ENCODE data around the gene WDR62. TPM values are rescaled to one million over a fixed set of nuclear protein-coding genes. Genes with fewer than 3 reads are reported as not detected.

WDR62 gene
- total RNA-seq, 1 experiment from 2014 or later: 32.9 TPM

DNA sequence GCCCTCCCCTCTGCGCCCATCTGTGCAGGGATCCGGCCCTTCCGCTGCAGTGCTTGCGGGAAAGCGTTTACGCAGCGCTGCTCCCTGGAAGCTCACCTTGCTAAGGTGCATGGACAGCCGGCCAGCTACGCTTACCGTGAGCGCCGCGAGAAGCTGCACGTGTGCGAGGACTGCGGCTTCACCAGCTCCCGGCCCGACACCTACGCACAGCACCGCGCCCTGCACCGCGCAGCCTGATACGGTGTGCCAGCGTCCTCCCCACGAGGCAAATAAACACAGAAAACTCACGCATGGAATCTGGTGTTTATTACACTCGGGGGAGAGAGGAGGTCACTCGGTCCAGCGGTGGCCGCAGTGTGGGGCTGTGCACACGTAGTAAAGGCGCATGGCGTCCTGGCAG is 58.7 kb downstream of the WDR62 start:
- Histone ChIP-seq H3K4me3 (ENCODE audit: low read depth, low read length) (peak overlapping the region; percentile 92), H3K36me3 (ENCODE audit: control insufficient read depth, insufficient read depth, low read length) (peaks cover 8% of the 10 kb centered on the region; the same call in 1 of the 2 replicates), H3K27me3 (replicated peaks; ENCODE audit: control insufficient read depth, insufficient read depth, low read length) (no peaks in the 10 kb centered on the region), H3K4me1 (peaks cover 7% of the 10 kb centered on the region; the same call in 1 of the 2 replicates), H3K9me3 (no peaks in the 10 kb centered on the region)
- DNase-seq: no peak
- CTCF ChIA-PET: no interaction called here
- intact Hi-C loops (cut with micrococcal nuclease; ENCODE audit: unreplicated experiment): no loop called here
- H3K36me3 Mint-ChIP-seq (ENCODE audit: insufficient read depth, unreplicated experiment): peaks cover 59% of the 10 kb centered on the region
- H3K27me3 Mint-ChIP-seq (ENCODE audit: insufficient read depth, unreplicated experiment): no peaks in the 10 kb centered on the region
- peak overlapping the region; percentile 96 for H3K27ac Mint-ChIP-seq (ENCODE audit: unreplicated experiment)
- H3K9me3 Mint-ChIP-seq (ENCODE audit: unreplicated experiment): no peaks in the 10 kb centered on the region
- TF ChIP-seq, protein P1, sequence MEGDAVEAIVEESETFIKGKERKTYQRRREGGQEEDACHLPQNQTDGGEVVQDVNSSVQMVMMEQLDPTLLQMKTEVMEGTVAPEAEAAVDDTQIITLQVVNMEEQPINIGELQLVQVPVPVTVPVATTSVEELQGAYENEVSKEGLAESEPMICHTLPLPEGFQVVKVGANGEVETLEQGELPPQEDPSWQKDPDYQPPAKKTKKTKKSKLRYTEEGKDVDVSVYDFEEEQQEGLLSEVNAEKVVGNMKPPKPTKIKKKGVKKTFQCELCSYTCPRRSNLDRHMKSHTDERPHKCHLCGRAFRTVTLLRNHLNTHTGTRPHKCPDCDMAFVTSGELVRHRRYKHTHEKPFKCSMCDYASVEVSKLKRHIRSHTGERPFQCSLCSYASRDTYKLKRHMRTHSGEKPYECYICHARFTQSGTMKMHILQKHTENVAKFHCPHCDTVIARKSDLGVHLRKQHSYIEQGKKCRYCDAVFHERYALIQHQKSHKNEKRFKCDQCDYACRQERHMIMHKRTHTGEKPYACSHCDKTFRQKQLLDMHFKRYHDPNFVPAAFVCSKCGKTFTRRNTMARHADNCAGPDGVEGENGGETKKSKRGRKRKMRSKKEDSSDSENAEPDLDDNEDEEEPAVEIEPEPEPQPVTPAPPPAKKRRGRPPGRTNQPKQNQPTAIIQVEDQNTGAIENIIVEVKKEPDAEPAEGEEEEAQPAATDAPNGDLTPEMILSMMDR (IDR thresholded peaks at IDR 0.05; ENCODE audit: insufficient read depth in 1 of 2, low read depth in 1 of 2, low read length in 1 of 2, severe bottlenecking in 1 of 2, unreplicated experiment in 1 of 2): no peak
- no TSS peak for BruUV-seq (replicated peaks)
- H3K4me1 Mint-ChIP-seq (ENCODE audit: low read depth, unreplicated experiment): peaks cover 25% of the 10 kb centered on the region
- POLR2A ChIA-PET: no interaction called here
- H3K4me3 Mint-ChIP-seq (ENCODE audit: unreplicated experiment): peak overlapping the region; percentile 92

DNA sequence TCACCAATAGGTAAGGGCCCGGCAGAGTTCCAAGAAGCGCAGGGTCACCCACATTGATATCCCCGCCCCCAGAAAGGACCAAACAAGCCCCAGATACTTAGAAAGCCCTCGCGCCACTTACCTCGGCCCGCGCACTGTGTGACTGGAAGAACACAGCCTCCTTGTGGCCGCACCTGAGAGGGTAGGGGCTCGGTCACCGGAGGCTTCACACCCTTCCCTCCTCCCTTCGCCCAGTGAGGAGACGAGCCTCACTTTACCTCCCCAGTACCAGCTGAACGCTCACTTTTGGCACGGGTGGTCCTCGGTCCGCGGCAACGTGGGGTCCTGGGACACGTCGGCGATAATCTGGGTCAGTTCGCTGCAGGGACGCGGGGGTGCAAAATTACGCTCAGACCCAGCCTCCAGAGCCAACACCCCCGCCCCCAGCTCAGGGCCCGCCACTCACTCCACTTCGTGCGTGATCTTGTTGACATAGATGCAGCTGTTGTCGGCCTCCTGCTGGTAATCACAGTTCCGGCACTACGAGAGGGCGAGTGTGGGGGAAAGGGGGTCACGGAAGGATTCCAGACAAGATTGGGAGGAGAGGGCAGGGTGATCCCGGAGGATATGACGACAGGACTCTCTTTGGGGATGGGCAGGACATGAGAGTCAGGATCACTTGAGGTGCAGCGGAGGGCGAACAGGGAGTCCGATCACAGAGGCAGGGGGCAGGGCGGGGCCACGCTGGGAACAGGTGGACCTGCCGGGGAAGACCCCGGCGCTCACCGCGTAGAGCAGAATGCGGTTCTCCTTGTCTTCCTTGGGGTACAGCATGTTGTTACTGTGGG is 59.4 kb downstream of the WDR62 start:
- TF ChIP-seq, protein P1 (IDR thresholded peaks at IDR 0.05; ENCODE audit: insufficient read depth in 1 of 2, low read depth in 1 of 2, low read length in 1 of 2, severe bottlenecking in 1 of 2, unreplicated experiment in 1 of 2): peak; percentile 23 to 45
- Mint-ChIP-seq H3K27ac (ENCODE audit: unreplicated experiment) (peak overlapping the region; percentile 96), H3K4me1 (ENCODE audit: low read depth, unreplicated experiment) (peaks cover 28% of the 10 kb centered on the region), H3K9me3 (ENCODE audit: unreplicated experiment) (no peaks in the 10 kb centered on the region), H3K36me3 (ENCODE audit: insufficient read depth, unreplicated experiment) (peaks cover 59% of the 10 kb centered on the region), H3K27me3 (ENCODE audit: insufficient read depth, unreplicated experiment) (no peaks in the 10 kb centered on the region), H3K4me3 (ENCODE audit: unreplicated experiment) (peak overlapping the region; percentile 92)
- POLR2A ChIA-PET: interaction anchor here (0.9 to 1.5 kb wide), 2 partner anchors 14 to 105 kb away, joined by 3 to 10 read pairs; partner anchors contain the start of gene SYNE4
- H3K4me3 ChIP-seq (ENCODE audit: low read depth, low read length): peak overlapping the region; percentile 92
- peaks cover 8% of the 10 kb centered on the region; the same call in 1 of the 2 replicates for H3K36me3 ChIP-seq (ENCODE audit: control insufficient read depth, insufficient read depth, low read length)
- DNase-seq: peak in 1 of 2 experiments; percentile 54
- TSS peak; percentile 56 for BruUV-seq (replicated peaks)
- H3K9me3 ChIP-seq: no peaks in the 10 kb centered on the region
- H3K27me3 ChIP-seq (replicated peaks; ENCODE audit: control insufficient read depth, insufficient read depth, low read length): no peaks in the 10 kb centered on the region
- H3K4me1 ChIP-seq: peaks cover 7% of the 10 kb centered on the region; the same call in 1 of the 2 replicates
- CTCF ChIA-PET: no interaction called here
- intact Hi-C loops (cut with micrococcal nuclease; ENCODE audit: unreplicated experiment): loop anchor here (2.0 kb wide), 1 partner anchor 25 kb away; no protein-coding TSS in a partner anchor

DNA sequence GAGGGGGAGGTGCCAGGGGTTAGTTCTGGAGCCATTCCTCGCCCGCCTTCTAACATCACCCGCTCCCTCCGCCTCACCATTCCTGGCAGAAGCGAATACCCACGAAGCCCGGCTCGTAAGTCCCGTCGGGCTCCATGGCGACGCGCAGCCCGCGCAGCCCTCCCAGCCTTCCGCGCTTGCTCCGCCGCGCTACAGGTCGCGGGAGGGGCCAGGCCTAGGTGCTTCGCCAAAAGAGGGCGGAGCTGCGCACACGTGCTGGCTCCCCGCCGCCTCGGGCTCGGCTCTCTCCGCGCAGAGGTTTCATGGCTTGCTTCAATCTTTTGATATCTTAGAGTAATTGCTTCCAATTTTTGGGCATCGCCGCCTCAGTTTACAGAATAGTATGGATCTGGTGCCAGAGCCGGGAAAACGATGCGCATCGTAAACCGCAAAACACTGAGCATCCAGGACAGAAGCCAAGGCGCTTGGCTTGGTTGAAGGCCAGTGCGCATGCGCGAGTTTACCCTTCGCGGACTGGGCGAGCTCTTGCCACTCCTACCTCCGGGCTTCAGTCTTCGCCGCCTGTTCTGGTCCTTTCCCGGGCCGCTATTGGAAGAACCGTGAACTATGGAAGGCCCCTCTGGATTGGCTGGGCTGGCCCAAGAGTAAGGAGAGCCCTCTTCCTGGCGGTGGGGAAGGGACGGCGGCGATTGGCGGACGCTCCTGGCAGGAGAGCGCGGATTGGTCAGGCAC is 60.2 kb downstream of the WDR62 start, which contains the start of gene POLR2I:
Gene POLR2I (minus strand): TSS at position 155 of the 732 bp plus-strand sequence. CDS start 19 bp downstream, at position 136.
- intact Hi-C loops (cut with micrococcal nuclease; ENCODE audit: unreplicated experiment): loop anchor here (1.0 to 2.0 kb wide), 5 partner anchors 12 to 184 kb away; partner anchors contain the start of genes ALKBH6, THAP8 and WDR62
- peak; percentile 100 for DNase-seq
- no peaks in the 10 kb centered on the region for H3K9me3 Mint-ChIP-seq (ENCODE audit: unreplicated experiment)
- BruUV-seq (replicated peaks): no TSS peak
- CTCF ChIA-PET: interaction anchor here (1.0 to 2.2 kb wide), 3 partner anchors 13 to 59 kb away, joined by 3 to 27 read pairs (median 3); no protein-coding TSS in a partner anchor
- Histone ChIP-seq H3K27me3 (replicated peaks; ENCODE audit: control insufficient read depth, insufficient read depth, low read length) (no peaks in the 10 kb centered on the region), H3K4me3 (ENCODE audit: low read depth, low read length) (peak within 1 kb of the TSS; percentile 92), H3K36me3 (ENCODE audit: control insufficient read depth, insufficient read depth, low read length) (peaks cover 8% of the 10 kb centered on the region; the same call in 1 of the 2 replicates), H3K4me1 (peaks cover 9% of the 10 kb centered on the region; the same call in 1 of the 2 replicates), H3K9me3 (no peaks in the 10 kb centered on the region)
- peaks cover 31% of the 10 kb centered on the region for H3K4me1 Mint-ChIP-seq (ENCODE audit: low read depth, unreplicated experiment)
- H3K4me3 Mint-ChIP-seq (ENCODE audit: unreplicated experiment): peak within 1 kb of the TSS; percentile 92
- TF ChIP-seq, protein P1 (IDR thresholded peaks at IDR 0.05; ENCODE audit: insufficient read depth in 1 of 2, low read depth in 1 of 2, low read length in 1 of 2, severe bottlenecking in 1 of 2, unreplicated experiment in 1 of 2): no peak
- peaks cover 67% of the 10 kb centered on the region for H3K36me3 Mint-ChIP-seq (ENCODE audit: insufficient read depth, unreplicated experiment)
- H3K27ac Mint-ChIP-seq (ENCODE audit: unreplicated experiment): peak within 1 kb of the TSS; percentile 96
- no peaks in the 10 kb centered on the region for H3K27me3 Mint-ChIP-seq (ENCODE audit: insufficient read depth, unreplicated experiment)
- POLR2A ChIA-PET: interaction anchor here (0.7 to 1.9 kb wide), 9 partner anchors 9 to 467 kb away, joined by 3 to 13 read pairs (median 4); partner anchors contain the start of genes ALKBH6, COX6B1, SYNE4 and THAP8

Measured in Caco-2 (cell line).